ENCODE measurements around the gene DNAAF1.
"Not testable (repeated sequence)": the region's sequence is repeated elsewhere in the genome, so short reads cannot be mapped to it uniquely, and the experiment has no call there.

Gene DNAAF1

DNA sequence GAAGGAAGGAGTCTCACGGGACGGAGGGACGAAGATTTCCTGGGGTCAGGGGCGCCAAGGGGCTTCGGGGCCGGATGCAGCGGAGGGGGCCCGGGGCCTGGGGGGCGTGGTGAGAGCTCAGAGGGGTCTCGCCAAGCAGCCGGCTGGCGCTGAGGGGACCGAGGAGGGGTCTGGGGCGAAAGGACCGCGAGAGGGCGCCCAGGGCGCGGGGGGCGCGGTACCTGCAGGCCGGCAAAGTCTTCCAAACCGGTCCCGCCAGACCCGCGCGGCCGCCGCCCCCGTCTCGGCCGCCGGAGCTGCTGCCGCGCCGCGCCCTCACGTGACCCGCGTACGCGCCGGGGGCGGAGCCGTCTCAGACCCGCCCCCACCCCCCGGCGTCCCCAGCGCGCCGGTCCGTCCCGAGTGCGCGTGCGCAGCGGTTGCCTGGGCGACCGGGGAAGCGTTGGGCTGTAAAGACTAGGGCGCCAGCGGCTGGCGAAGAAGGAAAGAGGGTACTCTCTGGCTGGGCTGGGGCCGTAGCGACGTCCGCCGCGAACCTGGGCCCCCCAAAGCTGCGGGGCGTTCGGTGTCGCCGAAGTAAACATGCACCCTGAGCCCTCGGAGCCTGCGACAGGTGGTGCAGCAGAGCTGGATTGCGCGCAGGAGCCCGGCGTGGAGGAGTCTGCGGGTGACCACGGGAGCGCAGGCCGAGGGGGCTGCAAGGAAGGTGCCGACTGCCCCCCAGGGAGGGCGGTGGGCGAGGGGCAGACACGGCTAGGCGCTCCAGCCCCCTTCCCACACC lies at the start of gene DNAAF1, which contains the start of gene HSDL1:
DNAAF1 (plus strand) TSS at position 450 of the 781 bp plus-strand sequence; CDS start at position 583, 133 bp downstream.
HSDL1 (minus strand) TSS at position 319 of the 781 bp plus-strand sequence. CDS start 13,856 bp downstream, outside the sequence.
- peak; percentile 93 for DNase-seq

DNA sequence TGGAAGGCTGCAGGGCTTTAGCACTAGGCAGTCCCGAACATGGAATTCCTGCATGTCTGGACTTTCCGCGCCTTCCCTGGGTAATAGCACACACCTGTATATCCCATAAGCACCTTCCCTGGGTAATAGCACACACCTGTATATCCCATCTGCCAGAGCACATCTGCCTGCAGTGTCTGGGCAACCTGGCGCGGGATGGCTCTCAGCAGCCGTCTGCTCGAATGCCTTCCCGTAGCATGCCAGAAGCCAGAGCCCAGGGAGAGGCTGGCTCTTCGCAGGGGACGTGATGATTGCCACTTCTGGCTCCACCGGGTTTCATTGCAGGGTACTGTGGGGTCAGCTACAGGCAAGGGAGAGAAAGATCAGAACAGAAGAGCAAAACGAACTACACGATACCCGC lies 49.6 kb upstream of the DNAAF1 start:
- no peak for DNase-seq

DNA sequence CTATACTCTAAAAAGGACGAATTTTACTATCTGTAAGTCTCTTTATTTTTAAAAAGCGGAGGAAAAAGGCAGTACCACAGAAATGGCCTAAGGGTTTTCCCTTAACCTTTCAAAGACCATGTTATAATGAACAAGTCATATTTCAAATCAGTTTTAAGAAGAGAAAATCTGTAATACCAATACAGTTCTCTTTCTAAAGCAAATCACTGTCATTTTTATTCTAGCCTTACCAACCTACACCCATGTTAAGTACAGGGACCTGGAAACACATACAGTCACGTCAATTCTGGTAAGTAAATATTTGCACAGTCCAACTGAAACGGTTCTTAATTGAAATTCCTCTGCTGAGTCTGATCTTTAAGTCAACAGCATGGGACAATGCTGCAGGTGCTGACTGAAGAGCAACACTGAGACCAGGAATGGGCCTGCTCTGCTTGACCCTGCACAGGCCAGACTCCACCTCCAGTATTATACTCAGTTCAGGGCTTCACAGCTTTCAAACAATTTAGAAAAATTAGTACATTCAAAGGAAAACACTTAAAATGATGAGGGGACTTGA lies 48.6 kb upstream of the DNAAF1 start:
- no peak for DNase-seq

DNA sequence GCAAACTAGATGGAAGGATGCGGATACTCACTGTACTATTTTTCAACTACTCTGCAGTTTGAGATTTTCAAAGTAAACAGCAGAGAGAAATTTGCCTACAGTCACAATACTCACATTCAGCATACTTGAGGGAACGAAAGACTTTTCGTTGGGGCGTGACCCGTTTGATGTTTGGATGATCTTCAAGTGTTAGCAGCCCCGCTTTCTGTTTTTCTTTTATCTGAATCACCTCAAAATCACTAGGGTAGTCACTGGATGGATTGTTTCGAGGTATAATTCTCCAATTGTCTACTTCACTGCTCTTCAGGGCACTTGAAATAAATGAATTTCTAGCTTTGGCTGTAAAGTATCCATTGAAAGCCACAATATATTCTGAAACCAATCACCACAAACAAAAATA lies 46.2 kb upstream of the DNAAF1 start:
- DNase-seq = no peak

DNA sequence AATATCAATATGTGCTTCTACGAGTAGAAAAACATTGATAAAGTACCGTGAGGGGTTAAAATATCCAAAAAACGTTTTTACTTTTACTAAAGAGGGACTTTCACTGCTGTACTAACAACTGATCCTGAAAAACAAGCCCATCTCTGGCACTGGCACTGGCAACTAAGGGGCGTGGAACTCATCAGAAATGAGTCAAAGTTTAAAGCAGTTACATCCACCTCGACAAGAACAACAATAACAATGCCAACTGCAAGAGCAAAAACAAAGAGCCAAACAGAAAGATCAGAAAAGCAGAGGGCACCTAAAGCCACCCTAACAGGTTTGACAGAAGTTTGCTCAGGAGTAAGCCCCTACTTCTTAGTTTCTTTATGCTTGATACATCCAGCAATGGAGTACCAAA lies 41.4 kb upstream of the DNAAF1 start:
- DNase-seq = no peak

DNA sequence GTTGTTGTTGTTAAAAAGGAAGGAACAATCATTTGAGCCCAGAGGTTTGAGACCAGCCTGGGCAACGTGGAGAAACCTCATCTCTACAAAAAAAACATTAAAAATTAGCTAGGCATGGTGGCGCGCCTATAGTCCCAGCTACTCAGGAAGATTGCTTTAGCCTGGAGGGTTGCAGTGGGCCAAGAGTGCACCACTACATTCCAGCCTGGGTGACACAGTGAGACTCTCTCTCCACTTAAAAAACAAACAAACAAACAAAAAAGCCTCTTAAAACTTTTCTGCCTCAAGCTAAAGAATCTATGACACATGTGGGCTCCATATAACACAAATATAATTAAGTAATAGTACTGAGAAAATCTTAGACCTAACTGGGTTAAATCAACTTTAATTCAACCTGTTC lies 40.9 kb upstream of the DNAAF1 start:
- no peak for DNase-seq

DNA sequence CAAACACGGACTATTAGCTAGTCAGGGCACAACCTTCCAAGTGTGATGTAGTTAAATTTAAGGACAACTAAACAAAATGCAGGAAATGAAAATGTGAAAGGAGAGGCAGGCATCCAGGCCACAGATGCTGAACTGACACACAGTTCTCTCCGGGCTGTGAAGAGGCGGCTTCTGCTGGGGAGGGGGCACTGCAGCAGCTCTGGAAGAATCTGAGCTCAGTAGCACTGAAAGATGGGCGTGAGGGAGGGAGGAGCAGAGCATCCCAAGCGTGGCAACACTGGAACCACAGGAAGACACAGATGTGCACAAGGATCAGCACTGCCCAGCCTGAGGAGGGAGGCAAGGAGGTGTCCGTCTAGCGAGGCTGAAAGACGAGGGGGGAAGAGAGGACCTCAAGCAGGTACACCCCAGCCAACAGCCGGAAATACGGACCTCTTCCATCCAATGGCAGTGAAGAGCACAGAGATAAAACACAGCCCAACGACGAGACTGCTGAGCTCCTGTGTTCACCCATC lies 39.8 kb upstream of the DNAAF1 start:
- no peak for DNase-seq

DNA sequence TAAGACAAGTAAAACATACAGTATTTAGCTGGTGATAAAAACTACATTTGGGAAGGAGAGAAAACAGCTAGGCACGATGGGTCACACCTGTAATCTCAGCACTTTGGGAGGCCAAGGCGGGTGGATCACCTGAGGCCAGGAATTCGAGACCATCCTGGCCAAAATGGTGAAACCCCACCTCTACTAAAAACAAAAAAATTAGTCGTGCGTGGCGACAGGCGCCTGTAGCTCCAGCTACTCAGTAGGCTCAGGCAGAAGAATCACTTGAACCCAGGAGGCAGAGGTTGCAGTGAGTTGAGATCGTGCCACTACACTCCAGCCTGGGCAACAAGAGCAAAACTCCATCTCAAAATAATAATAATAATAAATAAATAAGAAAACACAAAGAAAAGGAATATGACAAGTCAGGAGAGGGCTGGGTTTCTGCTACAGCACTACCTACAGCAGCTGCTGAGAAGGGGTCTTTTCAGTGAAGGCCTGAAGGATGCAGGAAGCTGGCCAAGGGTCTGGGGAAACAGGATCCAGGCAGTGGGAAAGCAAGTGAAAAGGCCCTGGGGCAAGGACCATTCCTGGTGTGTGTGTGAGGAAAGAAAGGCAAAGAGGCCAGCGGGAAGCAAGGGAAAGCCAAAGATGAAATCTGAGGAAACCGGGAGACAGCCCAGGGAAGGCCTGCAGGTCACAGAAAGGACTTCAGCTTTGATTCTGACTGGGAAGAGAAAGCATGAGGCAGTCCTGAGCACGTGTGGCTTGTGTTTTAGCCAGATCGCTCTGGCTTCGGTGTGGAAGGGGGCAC lies 39.0 kb upstream of the DNAAF1 start:
- DNase-seq = no peak

DNA sequence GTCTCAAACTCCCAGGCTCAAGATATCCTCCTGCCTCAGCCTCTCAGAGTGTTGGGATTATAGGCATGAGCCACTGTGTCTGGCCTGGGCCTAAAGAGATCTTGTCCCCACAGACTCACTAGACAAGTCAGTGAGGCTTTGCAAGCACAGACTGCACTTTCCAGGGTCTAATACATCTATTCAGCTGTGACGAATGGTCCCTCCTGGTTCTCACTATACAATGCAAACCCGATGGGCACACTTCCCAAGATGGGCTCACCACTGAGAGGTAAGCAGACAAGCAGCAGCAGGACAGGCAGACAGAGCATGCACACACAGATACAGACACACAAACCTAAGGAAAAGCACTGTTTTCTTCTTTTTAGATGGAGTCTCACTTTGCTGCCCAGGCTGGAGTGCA lies 37.2 kb upstream of the DNAAF1 start:
- DNase-seq = no peak

DNA sequence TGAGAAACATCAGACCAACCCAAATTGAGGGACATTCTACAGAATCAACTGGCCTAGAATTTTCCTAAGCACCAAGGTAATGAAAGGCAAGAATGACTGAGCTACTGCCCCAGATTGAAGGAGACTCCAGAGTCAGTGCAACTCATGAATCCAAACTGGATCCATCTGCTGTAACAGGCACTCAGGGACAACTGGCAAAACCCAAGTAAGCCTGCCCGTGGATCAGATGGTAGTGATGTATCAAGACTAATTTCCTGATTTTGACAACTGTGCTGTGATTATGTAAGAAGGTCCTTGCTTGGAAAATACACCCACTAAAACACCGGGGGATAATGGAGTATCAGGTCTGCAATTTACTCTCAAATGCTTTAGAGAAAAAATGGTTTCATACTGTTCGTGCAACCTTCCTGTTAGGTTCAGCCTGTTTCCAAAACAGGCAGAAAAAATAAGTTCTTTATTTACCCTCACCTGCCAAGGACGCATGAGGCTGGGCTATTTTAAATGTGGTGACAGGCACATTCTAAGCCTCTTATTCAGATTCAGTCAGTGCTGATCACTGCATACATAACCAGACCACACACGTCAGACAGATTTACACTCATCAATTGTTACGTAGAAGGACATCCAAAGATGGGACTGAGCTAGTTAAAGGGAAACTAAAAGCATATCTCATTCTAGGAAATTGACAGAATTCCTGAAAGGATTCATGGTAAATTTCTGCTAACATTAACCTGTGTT lies 35.3 kb upstream of the DNAAF1 start:
- no peak for DNase-seq

DNA sequence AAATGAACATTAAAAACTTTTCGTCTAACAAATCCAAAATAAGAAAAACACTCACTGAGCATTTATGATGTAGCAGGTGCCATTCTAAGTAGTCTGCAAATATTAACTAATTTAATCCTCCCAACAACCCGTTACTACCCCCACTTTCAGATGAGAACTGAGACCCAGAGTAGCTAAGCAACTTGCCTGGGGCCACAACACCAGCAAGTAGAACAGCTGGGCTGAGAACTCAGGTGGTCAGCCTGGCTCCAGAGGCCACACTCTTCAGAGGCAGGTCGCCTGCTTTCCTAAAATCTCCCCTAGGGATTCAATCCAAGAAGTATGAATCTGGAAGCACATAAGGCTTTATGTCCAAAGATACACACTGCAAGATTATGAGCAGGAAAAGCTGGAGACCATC lies 34.6 kb upstream of the DNAAF1 start:
- DNase-seq = no peak

DNA sequence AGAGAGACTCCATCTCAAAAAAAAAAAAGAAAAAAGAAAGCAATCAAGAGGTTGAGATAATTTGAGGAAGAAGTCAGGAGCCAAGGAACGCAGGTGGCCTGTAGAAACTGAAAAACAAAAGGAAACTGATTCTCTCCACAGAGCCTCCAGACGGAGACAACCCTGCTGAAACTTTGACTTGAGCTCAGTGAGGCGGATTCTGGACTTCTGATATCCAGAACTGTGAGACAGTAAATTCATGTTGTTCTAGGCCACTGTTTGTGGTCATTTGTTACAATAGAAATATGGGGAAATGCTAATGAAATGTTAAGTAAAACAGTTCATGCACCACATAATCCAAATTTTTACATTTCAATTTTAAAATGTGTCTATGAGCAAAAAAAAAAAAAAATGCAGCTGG lies 33.6 kb upstream of the DNAAF1 start:
- no peak for DNase-seq

DNA sequence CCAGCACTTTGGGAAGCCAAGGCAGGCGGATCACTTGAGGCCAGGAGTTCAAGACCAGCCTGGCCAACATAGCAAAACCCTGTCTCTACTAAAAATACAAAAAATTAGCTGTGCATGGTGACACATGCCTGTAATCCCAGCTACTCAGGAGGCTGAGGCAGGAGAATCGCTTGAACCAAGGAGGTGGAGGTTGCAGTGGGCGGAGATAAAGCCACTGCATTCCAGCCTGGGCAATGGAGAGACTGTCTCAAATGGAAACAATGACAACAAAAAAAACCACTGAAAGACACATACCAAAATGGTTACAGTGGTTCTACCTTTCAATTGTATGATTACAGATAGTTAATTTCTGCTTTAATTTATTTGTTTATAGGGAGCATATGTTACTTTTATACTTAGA lies 33.2 kb upstream of the DNAAF1 start:
- DNase-seq = peak; percentile 44

DNA sequence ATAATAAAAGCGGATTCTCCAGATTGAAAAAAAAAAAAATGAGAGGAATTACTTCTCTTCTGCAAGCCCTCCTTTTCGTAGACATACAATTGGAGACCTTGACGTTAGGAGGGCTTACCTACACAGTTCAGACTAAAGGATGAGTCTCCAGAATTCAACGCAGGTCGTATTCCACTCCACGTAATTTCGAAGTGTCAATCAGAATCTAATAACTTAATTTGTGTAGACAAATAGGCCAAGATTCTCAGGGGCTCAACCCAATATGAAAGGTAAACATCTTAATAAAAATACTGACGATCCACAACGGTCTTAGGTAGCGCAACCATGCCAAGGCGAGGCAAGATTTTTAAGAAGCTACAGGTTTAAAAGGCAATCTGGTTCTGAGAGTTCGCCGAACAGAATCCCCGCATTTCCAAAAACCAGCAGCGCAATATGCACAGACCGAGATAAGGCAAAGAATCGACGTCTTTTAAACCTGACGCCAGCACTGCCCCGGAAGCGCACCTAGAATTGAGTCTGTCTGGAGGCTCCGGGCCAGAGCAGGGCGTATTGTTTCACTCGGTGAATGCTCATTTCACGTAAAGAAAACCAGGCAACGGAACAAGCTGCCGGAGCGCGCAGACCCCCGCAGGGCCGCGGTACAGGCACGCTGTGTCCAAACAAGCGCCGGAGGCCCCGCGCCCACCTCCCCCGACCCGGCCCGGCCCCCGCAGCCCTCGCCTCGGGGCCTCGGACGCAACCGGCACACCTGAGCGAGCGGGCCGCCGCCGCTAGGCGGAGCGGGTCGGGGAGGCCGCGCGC lies 29.0 kb upstream of the DNAAF1 start:
- DNase-seq = peak; percentile 51

DNA sequence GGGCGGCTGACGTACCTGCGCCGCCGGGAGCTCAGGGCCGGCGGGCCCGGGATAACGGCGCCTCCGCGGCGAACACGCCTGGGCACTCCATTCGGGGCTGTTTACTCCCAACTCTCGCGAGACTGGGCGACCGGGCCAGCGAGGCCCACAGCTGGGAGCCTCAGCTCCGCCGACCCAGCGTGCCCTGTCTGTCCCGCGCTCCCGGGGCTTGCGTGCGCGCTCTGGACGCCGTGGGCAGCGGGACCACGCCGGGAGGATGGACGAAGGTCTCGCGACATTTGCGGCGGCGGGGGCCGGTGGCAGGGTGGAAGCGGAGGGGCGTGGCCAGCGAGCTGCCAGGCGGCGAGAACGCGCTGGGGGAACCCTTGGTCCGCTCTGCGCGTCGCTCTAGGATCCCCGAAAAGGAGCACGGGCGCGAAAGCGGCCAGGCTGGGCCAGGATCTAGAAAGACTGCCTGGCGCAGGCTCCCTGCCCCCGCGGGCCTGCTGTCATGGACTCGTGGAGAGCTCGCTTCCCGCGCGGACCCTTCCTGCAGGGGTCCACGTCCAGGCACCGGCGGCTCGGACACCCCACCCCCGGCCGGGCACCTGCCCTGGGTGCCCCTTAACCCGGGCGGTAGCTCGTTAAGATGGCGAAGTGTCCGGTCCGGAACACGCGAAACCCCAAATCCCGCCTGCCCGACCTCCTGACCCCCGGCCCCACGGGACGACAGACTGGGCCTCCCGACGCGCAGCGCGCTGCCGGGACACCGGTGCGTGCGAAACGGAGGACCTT lies 28.2 kb upstream of the DNAAF1 start, which contains the start of gene MBTPS1:
MBTPS1 (minus strand) TSS at position 223 of the 774 bp plus-strand sequence. CDS start 15,159 bp downstream, outside the sequence.
- DNase-seq = peak; percentile 98

DNA sequence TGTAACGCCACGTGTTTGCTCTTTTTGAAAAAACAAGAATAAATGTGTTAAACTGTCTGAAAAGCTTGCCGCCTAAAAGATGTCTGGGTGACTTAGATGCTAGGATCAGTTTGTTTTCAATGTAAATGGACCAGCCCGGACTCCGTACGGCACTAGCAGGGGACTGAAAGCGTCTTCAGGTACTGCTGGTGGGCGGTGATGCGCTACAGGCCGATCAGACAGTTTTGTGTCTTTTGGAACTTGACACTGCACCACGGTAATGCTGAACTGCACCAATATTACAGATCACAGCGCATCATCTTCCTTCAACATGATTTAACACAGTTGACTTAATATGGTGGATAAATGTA lies 27.6 kb upstream of the DNAAF1 start:
- peak; percentile 48 for DNase-seq

DNA sequence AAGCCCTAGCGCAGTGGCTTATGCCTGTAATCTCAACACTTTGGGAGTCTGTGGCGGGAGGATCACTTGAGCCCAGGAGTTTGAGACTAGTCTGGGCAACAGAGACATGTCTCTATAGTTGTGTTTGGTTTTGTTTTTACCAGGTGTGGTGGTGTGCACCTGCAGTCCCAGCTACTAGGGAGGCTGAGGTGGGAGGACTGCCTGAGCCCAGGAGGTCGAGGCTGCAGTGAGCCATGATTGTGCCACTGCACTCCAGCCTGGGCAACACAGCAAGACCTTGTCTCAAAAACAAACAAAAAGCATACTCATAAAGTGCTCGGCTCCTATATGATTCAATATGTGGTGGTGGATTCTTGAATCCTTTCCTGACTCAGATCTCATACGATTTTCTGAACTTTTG lies 26.8 kb upstream of the DNAAF1 start:
- DNase-seq = not testable (repeated sequence)

DNA sequence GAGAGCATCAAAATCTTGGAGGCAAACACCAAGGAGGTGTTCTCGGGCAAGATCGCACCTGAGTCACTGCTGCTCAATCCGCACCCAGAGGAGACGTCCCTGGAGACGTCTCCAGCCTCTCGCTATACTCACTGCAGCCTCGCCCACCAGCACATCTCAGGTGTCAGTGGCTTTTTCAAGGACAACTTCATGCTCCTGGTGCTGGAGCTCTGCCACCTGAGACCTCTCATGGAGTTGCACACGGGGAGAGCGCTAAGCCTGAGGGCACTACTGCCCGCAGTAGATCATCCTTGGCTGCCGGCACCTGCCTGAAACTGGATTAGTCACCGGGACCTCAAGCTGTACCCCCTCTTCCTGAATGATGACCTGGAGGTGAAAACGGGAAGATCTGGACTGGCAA lies 25.7 kb upstream of the DNAAF1 start:
- DNase-seq = no peak

DNA sequence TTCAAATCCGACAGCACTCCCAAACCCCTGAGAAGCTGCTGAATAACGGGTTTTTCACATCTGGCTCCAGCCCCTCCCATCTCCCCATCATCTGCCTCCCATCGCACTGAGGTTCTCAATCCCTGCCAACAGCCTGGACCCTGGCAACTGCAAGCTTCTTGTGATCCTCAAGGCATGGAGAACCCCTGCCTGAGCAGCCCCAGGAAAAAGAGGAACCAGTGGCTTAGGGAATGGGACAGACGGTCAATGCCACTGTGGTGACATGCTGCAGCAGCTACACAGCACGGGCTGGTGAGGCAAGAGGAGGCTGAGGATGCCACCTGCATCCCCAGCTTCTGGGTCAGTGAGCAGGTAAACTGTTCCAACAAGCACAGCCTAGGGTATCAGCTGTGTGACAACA lies 25.1 kb upstream of the DNAAF1 start:
- DNase-seq = no peak

DNA sequence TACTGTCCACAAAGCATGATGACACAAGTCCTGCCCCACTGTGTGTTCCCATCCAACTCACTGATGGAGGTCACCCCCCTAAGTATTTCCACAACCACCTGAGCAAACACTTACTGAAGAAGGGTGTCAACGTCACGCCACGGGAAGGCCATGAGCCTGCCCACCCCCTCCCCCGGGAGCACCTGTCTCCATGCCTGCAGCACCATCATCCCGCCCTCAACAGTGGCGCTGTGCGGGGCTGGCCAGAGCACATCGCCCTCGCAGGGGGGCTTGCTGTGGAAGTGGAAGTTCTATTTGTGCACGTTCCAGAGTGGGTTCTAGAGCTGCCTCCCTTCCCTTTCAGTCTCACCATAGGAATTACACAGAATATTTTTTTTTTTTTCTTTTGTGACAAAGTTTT lies 24.1 kb upstream of the DNAAF1 start:
- no peak for DNase-seq
